Activated T-cell treated with anti-CD3 and anti-CD28 coated beads, Interleukin-2, amount 50 U/mL, for 1 hour (primary cell): ENCODE data around the gene TXNRD3.

Experiments used
- DNase-seq: peaks from one replicate; pipeline ENCODE4 v3.0.0-alpha.2; 2020

TXNRD3 gene

GRCh38 chr3:126580746-126581145 lies 74.2 kb downstream of the TXNRD3 start:
- no peak for DNase-seq

DNA sequence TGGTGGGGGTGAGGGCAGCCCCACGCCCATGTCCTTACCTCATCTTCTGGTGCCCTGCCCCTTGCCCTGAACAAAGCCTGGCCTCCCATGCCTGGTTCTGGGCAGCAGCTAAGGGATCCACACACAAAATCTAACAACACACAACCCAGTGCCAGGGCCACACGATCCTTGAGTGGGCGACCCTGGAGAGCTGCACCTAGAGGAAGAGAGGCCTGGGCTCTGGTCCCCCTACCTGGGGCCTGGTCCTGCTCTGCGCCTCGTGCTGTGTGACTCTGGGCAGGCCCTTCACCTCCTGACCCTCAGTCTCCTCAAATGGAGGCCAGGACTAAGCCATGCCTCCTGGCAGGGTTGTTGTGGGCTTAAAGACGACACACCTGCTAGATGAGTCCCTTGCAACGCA lies 76.2 kb downstream of the TXNRD3 start:
- DNase-seq = no peak

DNA sequence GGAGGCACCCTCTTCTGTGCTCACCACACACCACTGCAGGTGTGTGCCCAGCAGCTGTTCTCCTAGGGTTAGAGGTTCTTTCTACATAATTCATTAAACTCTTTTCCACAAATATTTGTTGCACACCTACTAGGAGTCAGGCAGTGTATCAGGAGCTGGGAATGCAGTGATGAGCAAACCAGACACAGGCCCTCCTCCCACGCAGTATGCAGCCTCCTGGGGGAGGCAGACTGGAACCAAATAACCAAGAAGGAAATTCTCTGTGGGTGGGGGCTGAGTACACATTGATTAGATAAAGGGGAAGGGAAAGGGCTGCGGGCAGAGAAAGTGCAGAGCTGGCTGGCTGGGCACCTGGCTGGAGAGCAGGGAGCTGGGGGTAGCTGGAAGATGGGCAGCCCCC lies 77.7 kb downstream of the TXNRD3 start:
- no peak for DNase-seq

DNA sequence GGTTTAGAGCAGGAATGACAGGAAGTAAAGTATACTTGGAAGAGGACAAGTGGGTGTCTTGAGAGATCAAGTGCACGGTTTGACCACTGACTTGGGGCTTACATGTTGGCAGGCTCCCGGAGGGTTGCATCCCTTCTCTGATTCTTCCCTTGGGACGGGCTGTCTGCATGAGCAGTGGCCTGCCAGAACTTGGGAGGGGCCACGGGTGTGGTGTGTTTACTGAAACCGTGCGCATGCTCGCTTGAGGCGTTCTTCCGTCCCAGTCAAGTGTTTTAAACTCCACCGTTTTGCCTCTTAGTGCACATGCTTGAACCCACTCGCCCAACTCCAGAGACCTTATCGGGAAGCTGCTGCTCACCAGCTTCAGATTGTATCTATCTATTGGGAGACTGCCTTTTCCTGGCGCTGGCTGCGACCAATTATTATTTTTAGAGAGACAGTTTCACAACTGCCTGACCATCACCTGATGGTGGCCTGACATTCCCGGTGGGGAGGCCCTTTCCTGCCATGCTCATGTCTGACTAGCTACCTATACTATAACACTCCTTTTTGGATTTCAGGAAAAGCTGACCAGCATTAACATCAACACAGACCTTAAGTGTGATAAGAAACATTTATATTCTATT lies 81.3 kb downstream of the TXNRD3 start:
- DNase-seq = no peak

DNA sequence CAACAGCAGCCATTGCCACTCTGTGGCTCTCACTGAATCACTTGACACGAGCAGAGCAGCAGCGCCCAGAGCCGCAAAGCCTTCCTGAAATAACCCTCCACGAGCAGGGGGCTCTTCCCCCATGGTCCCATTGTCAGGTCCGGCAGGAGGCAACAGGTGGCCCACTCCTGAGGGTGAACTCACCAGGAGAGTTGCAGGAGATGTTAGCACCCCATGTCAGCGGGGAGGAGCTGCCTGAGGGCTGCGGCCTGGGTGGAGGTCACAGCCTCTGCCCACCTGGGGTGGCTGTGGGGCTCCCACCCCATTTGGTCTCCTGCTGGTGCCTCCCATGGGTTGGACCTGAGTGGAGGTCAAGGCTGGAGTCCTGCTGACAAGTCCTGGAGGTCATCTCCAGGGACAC lies 83.8 kb downstream of the TXNRD3 start:
- no peak for DNase-seq

GRCh38 chr3:126570103-126570541 lies 84.8 kb downstream of the TXNRD3 start:
- DNase-seq = no peak

DNA sequence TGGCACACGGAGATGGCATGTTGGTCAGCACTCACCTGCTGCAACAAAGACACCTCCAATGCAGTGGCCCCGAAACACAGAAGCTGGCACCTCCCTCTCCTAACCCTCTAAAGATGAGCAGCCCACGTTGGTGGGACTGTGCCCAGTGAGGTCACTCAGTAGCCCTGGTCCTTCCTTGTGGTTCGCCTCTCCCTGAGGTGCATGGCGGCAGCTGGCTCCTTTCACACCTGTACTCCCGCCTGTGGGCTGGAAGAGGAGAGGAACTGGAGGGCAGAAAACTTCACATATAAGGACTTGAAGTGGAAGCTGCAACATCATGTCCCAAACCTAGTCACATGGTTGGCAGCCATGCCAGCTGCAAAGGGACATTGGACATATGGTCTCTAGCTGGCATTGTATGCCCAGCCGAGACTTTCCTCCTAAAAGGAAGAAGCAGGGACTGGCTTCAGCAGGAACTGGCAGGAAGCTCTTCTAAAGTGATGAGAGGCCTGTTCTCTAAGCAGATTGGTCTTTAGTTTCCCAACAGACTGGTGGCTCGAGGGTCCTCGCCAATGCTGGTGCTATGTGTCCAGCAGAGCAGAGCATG lies 85.4 kb downstream of the TXNRD3 start:
- no peak for DNase-seq

DNA sequence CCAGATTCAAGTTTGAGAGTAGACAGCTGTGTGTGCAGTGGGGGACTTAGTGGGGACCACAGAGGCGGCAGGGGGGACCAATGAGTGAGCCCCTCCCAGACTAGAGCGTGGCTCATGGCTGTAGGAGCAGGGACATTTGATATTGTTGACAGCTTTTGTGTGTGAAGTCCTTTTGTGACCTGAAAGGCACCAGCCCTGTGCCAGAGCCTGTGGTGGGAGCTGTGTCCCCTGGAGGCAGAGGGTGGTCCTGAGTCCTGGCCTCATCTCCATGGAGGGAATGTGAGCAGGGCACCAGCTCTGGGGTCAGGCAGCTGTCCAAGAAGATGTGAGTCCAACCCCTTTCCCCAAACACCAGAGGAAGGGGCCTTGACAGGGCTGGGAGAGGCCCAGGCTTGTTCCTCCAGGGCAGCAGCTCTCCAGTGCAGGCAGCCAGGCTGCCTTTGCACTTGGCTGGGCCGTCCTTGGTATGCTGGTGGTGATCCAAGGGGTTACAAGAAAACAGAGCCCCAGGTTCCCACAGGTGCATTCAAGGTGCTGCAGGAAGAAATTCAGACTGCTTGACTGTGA lies 86.1 kb downstream of the TXNRD3 start:
- no peak for DNase-seq

GRCh38 chr3:126567696-126568438 lies 87.1 kb downstream of the TXNRD3 start:
- no peak for DNase-seq

GRCh38 chr3:126562737-126563276 lies 92.1 kb downstream of the TXNRD3 start:
- DNase-seq = no peak

DNA sequence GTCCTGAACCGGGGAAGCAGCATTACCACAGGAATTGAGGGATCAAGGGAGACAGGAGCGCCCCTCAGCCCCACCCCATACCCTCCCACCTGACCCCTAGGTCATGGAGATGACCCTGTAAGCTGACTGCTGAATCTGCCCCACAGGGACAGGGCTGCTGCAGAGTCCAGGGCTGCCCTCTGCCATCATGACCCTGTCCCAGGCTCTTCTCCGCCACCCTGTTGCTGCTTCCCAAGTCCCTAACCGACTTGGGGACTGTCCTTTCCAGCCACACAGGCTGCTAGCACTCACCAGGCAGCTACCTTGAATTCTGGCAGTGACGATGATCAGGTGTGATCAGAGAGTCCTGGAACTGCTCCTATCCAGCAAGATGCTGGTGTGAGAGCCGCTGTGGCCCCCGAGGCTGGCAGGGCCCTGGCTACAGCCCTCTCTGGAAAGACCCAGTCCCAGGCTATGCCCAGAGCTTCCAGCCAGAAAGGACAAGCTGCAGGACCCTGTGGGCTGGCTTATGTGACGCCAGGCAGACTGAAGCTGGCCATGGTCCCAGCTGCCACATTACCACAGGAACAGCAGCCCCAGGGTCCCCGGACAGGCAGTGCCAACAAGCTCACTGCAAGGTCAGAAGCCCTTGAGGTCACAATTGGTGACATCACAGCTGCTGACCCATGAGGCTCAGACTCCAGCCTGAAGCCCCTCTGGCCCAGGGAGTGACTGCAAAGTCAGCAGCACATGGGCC lies 96.4 kb downstream of the TXNRD3 start, which contains the start of gene C3orf22:
TSS of gene C3orf22 (minus strand) at position 597 of the 736 bp plus-strand sequence. CDS start 5,542 bp downstream, outside the sequence.
- DNase-seq = peak; percentile 10

- peak; percentile 13 for DNase-seq
These were observed 97.2 kb downstream of the TXNRD3 start for GRCh38 chr3:126557761-126558160.

DNA sequence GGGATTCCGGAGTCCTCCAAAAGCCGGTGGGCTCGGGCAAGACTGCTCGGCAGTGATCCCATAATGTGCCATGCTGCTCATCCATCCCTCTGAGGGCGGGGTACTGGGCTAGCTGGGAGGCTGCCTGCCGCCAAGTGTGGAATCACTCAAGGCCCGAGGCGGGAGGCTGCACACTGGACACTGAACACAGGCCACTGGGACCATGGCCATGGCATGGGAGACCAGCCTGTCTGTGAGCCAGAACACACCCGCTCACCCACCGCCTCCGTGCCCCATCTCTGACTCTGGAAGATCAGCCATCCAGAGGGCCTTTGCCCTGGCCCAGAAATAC lies 97.5 kb downstream of the TXNRD3 start:
- DNase-seq = peak; percentile 2
